ENCODE data around the gene RGS16.

Gene RGS16

GRCh38 chr1:182570611-182570970, 33.6 kb downstream of the RGS16 start:
- no peak for DNase-seq

- DNase-seq, result no peak
Observed at GRCh38 chr1:182569939-182570610, 34.1 kb downstream of the RGS16 start.

- no peak for DNase-seq
Observed at GRCh38 chr1:182568647-182569284, 35.4 kb downstream of the RGS16 start.

GRCh38 chr1:182567629-182568028, 36.6 kb downstream of the RGS16 start:
- no peak for DNase-seq

GRCh38 chr1:182565537-182565936, 38.7 kb downstream of the RGS16 start:
- DNase-seq, result no peak

- no peak for DNase-seq
Observed at GRCh38 chr1:182564406-182565004, 39.7 kb downstream of the RGS16 start.

GRCh38 chr1:182563095-182563494, 41.1 kb downstream of the RGS16 start:
- DNase-seq, result no peak

- DNase-seq, result no peak
Observed at GRCh38 chr1:182561456-182561855, 42.7 kb downstream of the RGS16 start.

GRCh38 chr1:182560392-182560984, 43.7 kb downstream of the RGS16 start:
- DNase-seq, result no peak

GRCh38 chr1:182556279-182556678, 47.9 kb downstream of the RGS16 start:
- no peak for DNase-seq

- no peak for DNase-seq
Observed at GRCh38 chr1:182555493-182555892, 48.7 kb downstream of the RGS16 start.

- no peak for DNase-seq
Observed at GRCh38 chr1:182552527-182552926, 51.7 kb downstream of the RGS16 start.

GRCh38 chr1:182549811-182550210, 54.4 kb downstream of the RGS16 start:
- no peak for DNase-seq

- no peak for DNase-seq
Observed at GRCh38 chr1:182549346-182549745, 54.8 kb downstream of the RGS16 start.

All from NCI-H1417 treated with DMSO at 0.1 percent for 48 hours (cell line).